Prostate gland (tissue), 2 donors: ENCODE results near the gene GPR107.

Experiments
- POLR2A ChIP-seq: fragments of 450-650 bp; IDR thresholded peaks from one replicate; pipeline ENCODE4 v1.6.1; 2016; ENCODE audit warnings: antibody characterized with exemption, mild to moderate bottlenecking
- TF ChIP-seq, protein P1 (sequence below), 4 experiments: fragments of 200-600 bp in 2 of 4; fragments of 450-650 bp in 2 of 4; sonication (generic) in 2 of 4; IDR thresholded peaks; 1 replicate in 3 of 4; 2 replicates in 1 of 4; pipeline ENCODE4 v1.5.1; 2016 to 2019; ENCODE audit warnings: antibody characterized with exemption in 4 of 4, mild to moderate bottlenecking in 2 of 4, moderate library complexity in 2 of 4

DNA sequence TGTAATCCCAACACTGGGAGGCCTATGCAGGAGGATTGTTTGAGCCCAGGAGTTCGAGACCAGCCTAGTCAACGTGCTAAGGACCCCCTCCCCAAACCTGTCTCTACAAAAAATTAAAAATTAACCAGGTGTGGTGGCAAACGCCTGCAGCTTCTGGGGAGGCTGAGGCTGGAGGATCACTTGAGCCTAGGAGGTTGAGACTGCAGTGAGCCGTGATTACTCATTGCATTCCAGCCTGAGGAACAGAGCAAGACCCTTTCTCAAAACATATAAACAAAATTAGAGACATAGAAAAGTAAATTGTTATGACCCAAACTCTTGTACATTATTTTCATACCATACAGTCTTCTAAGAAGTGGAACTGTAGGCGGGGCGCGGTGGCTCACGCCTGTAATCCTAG is 1.1 kb downstream of the GPR107 start:
- TF ChIP-seq, protein P1, sequence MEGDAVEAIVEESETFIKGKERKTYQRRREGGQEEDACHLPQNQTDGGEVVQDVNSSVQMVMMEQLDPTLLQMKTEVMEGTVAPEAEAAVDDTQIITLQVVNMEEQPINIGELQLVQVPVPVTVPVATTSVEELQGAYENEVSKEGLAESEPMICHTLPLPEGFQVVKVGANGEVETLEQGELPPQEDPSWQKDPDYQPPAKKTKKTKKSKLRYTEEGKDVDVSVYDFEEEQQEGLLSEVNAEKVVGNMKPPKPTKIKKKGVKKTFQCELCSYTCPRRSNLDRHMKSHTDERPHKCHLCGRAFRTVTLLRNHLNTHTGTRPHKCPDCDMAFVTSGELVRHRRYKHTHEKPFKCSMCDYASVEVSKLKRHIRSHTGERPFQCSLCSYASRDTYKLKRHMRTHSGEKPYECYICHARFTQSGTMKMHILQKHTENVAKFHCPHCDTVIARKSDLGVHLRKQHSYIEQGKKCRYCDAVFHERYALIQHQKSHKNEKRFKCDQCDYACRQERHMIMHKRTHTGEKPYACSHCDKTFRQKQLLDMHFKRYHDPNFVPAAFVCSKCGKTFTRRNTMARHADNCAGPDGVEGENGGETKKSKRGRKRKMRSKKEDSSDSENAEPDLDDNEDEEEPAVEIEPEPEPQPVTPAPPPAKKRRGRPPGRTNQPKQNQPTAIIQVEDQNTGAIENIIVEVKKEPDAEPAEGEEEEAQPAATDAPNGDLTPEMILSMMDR (IDR thresholded peaks at IDR 0.05): no peak
- TF ChIP-seq POLR2A: no peak
